GM10266 (cell line): ENCODE measurements around the gene ADARB2.

Experiments
- DNase-seq: peaks from one replicate; pipeline ENCODE4 v3.0.0; 2012; ENCODE audit errors: extremely low spot score
- CTCF ChIP-seq: IDR thresholded peaks from 2 replicates; pipeline ENCODE4 v1.5.1; 2012; ENCODE audit warnings: mild to moderate bottlenecking, low read depth; ENCODE audit not compliant: control insufficient read depth, insufficient read depth; ENCODE audit errors: missing control alignments

Gene ADARB2

GRCh38 chr10:1658658-1659057 lies 78.7 kb downstream of the ADARB2 start:
- no peak for TF ChIP-seq CTCF
- no peak for DNase-seq

GRCh38 chr10:1657479-1657878 lies 79.8 kb downstream of the ADARB2 start:
- no peak for TF ChIP-seq CTCF
- DNase-seq, result no peak

GRCh38 chr10:1655367-1655766 lies 82.0 kb downstream of the ADARB2 start:
- no peak for DNase-seq
- no peak for TF ChIP-seq CTCF

- TF ChIP-seq CTCF, result no peak
- no peak for DNase-seq
Observed at GRCh38 chr10:1654811-1655356, 82.4 kb downstream of the ADARB2 start.

- no peak for DNase-seq
- TF ChIP-seq CTCF, result no peak
Observed at GRCh38 chr10:1654247-1654646, 83.1 kb downstream of the ADARB2 start.

GRCh38 chr10:1653321-1653720 lies 84.0 kb downstream of the ADARB2 start:
- TF ChIP-seq CTCF, result no peak
- DNase-seq, result no peak

GRCh38 chr10:1652151-1652550 lies 85.2 kb downstream of the ADARB2 start:
- TF ChIP-seq CTCF, result no peak
- DNase-seq, result no peak
